ENCODE measurements around the gene S1PR5. TPM values are rescaled to one million over a fixed set of nuclear protein-coding genes. Genes with fewer than 3 reads are reported as not detected.
A peak's percentile ranks its signal among the peaks of the same experiment; 100 is the strongest.

Gene S1PR5
- total and polyA plus RNA-seq, 10 of the 15 experiments (the other 5 are each of a cell fraction or from before 2014, with no cell fraction given): 0.04 TPM; not detected in 9

DNA sequence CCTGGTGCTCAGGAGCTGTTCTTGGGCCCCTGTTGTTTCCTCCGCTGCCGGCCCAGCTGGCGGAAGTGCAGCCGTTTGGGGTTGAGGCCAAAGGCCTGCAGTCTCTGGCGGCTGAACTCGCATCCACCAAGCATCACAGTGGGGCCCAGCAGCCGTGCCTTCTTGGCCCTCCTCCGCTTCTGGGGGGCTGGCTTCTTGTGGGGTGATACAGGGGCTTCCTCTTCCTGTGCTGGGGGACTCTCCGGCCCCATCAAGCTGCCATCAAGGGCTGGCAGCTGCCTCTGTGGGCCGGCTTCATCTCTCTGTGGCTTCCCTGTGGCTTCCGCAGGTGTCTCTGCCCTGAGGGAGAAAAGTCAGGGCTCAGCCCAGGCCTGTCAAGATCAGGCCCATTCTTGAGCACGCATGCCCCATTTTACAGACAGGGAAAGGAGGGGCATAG is 36.7 kb upstream of the S1PR5 start (continued):
- TF ChIP-seq RAD21 (IDR thresholded peaks at IDR 0.05; ENCODE audit: insufficient read depth, low read depth, low read length) (no peak), BCL11A (IDR thresholded peaks at IDR 0.05; ENCODE audit: low read depth, low read length) (no peak), SPI1 (IDR thresholded peaks at IDR 0.05; ENCODE audit: borderline replicate concordance, insufficient read depth, low read depth, low read length) (peak; percentile 57), MXI1 (IDR thresholded peaks at IDR 0.05; ENCODE audit: low read depth, low read length) (no peak), GATAD2B (conservative IDR thresholded peaks at IDR 0.05; ENCODE audit: low read depth) (0 out of 2 replicates have a peak, but pooled peaks have one; percentile 37), CHD4 (IDR thresholded peaks at IDR 0.05) (no peak), NR2F1 (conservative IDR thresholded peaks at IDR 0.05) (peak; percentile 68), BCLAF1 (IDR thresholded peaks at IDR 0.05) (no peak), TAF1 (IDR thresholded peaks at IDR 0.05; ENCODE audit: borderline replicate concordance, low read depth, low read length) (no peak), SMAD5 (IDR thresholded peaks at IDR 0.05; ENCODE audit: low read depth) (no peak), SIN3A (IDR thresholded peaks at IDR 0.05; ENCODE audit: low read depth, low read length) (0 out of 2 replicates have a peak, but pooled peaks have one; percentile 33), MYC (IDR thresholded peaks at IDR 0.05; ENCODE audit: insufficient read depth, insufficient read length, insufficient replicate concordance, low read length, severe bottlenecking) (no peak), GABPA (IDR thresholded peaks at IDR 0.05; ENCODE audit: low read depth) (no peak), POU2F2 (IDR thresholded peaks at IDR 0.05; ENCODE audit: borderline replicate concordance, low read depth, low read length) (0 out of 3 replicates have a peak, but pooled peaks have one; percentile 29), SIX5 (IDR thresholded peaks at IDR 0.05; ENCODE audit: low read depth, low read length, severe bottlenecking) (no peak), PBX3 (IDR thresholded peaks at IDR 0.05; ENCODE audit: insufficient replicate concordance, low read depth, low read length) (peak; percentile 35), KDM1A (IDR thresholded peaks at IDR 0.05; ENCODE audit: borderline replicate concordance) (no peak), NFIC (IDR thresholded peaks at IDR 0.05; ENCODE audit: low read depth, low read length) (no peak), TARDBP (IDR thresholded peaks at IDR 0.05; ENCODE audit: borderline replicate concordance) (0 out of 2 replicates have a peak, but pooled peaks have one; percentile 6), MAX (IDR thresholded peaks at IDR 0.05; ENCODE audit: low read depth, low read length) (no peak)
- TF ChIP-seq, protein P1, sequence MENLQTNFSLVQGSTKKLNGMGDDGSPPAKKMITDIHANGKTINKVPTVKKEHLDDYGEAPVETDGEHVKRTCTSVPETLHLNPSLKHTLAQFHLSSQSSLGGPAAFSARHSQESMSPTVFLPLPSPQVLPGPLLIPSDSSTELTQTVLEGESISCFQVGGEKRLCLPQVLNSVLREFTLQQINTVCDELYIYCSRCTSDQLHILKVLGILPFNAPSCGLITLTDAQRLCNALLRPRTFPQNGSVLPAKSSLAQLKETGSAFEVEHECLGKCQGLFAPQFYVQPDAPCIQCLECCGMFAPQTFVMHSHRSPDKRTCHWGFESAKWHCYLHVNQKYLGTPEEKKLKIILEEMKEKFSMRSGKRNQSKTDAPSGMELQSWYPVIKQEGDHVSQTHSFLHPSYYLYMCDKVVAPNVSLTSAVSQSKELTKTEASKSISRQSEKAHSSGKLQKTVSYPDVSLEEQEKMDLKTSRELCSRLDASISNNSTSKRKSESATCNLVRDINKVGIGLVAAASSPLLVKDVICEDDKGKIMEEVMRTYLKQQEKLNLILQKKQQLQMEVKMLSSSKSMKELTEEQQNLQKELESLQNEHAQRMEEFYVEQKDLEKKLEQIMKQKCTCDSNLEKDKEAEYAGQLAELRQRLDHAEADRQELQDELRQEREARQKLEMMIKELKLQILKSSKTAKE (IDR thresholded peaks at IDR 0.05; ENCODE audit: low read depth, poor library complexity, severe bottlenecking): no peak

Measured in GM12878 (cell line).